COLO668 (cell line): ENCODE measurements around the gene ABHD8.

Experiments used
- DNase-seq: peaks from one replicate; lab custom pipeline; 2025; ENCODE audit not compliant: unreplicated experiment; lab: John Stamatoyannopoulos, UW

ABHD8 gene

DNA sequence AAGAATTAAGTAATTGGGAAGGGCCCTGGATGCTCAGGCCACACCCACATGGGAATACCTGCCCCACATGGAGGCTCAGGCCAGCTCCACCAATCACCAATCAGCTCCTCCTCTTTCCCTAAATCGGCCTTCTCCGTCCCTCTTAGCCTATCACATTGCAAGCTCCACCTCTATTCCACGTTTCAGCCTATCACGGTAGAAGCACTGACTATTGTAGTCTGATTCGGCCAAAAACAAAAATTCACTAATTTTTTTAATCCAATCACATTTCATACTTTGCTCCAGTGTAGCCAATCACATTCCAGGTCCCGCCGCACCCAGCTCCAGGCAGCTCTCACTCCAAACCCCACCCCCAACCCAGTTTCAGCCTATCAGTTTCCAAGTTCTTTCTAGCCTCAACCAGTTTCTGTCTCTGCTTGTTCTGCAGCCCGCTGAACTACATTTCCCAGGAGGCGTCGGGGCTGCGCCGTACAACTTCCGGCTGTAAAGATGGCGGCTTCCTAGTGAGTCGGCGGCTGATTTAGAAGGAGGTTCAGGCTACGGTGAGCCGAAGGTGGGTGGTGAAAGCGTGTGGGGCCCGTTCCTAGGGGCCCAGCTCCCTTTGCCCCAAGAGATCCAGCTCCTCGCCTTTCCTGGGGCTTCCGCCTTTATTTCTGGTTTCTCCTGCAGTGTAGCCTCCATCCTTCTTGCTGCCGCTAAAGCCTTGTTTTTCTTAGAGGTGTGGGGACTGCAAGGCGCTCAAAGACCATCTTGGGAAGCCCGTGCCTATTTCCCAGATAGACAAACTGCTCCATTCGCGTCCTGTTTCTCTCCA lies 36.0 kb downstream of the ABHD8 start, which contains the start of gene BABAM1:
Gene BABAM1, plus strand, starts transcription at position 469 of the 814 bp plus-strand sequence. CDS start 1,364 bp downstream, outside the sequence.
- peak; percentile 91 for DNase-seq

DNA sequence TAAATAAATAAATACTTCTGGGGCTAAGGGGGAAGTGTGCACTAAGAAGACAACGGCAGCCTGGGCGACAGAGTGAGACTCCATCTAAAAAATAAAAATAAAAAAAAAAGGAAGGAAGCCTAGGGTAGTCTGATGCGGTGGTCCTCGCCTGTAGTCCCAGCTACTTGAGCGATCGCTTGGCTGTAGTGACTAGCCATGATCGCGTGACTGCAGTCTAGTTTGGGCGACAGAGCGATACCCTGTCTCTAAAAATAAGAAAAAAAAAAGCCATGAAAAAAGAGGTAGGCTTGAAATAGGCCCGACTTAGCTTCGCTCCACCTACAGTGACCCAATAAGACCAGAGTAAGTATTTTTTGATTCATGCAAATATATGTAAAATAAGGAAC lies 36.6 kb downstream of the ABHD8 start:
- DNase-seq: no peak

DNA sequence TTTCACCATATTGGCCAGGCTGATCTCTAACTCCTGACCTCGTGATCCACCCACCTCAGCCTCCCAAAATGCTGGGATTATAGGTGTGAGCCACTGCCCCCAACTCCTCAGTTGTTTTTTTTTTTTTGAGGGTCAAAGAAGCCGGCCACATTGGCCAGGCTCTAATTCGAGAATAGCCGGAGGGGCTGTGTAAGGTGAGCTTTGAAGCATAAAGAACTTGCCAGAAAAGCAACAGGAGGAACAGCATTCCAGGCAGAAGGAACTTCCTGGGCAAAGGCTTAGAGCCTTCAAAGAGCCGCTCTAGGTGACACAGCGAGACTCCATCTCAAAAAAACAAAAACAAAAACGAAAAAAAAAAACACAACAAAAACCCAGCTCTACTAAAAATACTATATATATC lies 37.2 kb downstream of the ABHD8 start:
- no peak for DNase-seq

DNA sequence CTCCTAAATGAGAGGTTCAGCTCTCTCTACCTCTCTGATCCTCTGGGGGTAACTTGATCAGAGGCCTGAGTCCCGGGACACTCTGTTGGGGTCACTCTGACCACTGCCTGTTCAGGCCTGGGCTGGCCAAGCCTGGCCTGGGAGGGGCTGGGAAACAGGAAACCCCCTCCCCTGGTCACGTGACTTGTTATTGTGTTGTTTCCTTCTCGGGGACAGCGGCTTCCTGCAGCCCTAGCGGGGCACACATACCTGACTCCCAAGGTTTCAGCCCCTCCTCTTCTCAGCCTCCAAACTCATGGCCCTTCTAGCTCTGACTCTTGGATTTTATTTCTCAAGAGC lies 38.6 kb downstream of the ABHD8 start, which contains the start of gene USHBP1:
Gene USHBP1, minus strand, starts transcription at position 105 of the 339 bp plus-strand sequence. CDS start 446 bp downstream, outside the sequence.
- no peak for DNase-seq

DNA sequence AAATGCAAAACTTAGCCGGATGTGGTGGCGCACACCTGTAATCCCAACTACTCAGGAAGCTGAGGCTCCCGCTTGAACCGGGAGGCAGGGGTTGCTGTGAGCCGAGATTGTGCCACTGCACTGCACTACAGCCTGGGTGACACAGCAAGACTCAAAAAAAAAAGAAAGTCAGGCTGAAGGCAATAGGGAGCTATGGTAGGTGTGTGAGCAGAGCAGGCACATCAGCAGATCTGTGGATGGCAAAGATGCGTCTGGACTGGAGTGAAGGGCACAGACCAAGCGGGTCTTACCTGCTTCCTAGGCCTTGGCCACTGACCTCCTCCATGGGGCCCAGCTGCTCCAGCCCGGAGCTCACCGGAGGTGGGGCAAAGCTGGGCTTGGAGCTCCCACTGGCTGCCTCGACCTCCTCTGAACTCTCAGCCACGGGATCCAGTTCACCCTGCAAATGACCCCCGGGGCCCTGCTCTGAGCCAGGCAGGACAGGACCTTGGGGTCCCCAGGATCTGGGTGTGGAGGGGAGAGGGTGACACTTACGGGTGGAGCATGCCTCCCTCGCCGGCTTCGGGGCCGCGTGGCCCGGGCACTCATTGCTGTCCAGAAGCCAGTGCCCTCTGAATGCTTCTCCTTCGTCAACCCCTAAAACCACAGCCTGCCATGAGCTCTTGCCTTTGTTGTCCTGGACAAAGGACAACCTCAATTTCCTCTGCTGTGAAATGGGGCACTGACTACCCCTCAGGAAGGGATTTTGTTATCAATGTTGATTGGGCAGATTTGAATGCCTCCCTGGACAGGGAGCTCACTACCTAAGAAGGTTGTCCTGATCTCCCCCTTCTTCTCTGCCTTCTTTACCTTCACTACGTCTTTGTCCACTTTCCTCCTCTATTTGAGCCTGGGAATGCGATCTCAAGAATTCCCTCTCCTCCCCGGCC lies 39.2 kb downstream of the ABHD8 start:
- no peak for DNase-seq

GRCh38 chr19:17262557-17262956 lies 40.7 kb downstream of the ABHD8 start:
- DNase-seq: no peak

- peak; percentile 89 for DNase-seq
These were observed 42.3 kb downstream of the ABHD8 start for GRCh38 chr19:17260842-17261325.

- no peak for DNase-seq
These were observed 43.3 kb downstream of the ABHD8 start for GRCh38 chr19:17259934-17260333.

GRCh38 chr19:17259118-17259780 lies 44.0 kb downstream of the ABHD8 start:
- no peak for DNase-seq

DNA sequence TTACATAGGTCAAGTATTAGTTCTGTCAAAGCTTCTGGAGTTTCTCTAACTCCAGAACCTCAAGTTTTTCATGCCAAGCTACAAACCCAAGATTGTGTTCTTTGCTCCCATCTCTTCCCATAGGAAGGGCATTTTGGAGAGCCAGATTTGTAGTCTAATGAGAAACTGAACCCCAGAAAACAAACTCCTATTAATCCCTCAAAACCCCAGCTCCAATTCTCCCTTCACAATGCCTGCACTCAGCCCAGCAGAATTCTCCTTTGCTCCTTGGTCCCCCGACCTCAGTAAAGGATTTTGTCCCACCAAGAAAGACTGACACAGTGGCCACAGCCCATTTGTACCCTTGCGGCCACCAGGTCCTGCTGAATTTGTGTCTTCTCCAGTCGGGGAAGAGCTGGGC lies 47.1 kb downstream of the ABHD8 start:
- no peak for DNase-seq

GRCh38 chr19:17255150-17255621 lies 48.0 kb downstream of the ABHD8 start:
- peak; percentile 54 for DNase-seq

GRCh38 chr19:17254636-17255035 lies 48.6 kb downstream of the ABHD8 start:
- no peak for DNase-seq

DNA sequence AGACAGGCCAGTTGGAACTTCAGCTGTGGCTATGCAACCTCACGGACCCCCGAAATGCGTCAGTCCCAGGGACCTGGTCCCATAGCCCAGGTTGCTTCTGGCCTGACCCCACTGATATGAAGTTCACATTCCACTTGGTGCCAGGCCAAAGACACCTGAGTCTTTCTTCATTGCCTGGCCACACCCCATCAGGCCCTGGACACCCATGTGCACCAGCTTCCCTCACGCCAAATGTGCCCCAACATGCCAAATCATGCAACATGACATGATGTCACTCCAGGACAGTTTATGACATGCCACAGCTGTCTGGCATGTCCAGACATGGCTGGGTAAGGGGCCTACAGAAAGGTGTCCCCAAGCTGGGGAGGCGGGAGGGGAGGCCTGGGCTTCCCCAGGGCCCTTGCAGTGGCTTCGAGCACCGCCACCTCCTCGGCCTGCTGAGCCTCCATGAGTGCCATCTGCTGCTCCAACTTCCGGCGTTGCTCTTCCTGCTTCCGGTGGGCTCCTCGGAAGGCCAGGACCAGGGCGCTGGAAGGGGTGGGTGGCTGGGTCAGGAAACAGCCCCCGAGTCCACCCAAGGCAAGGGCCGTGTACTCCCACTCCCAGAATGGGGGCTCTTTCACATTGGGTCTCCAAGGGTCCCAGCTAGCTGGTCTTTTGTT lies 53.2 kb downstream of the ABHD8 start:
- DNase-seq: no peak

- peak; percentile 93 for DNase-seq
These were observed 55.0 kb downstream of the ABHD8 start for GRCh38 chr19:17248011-17248776.

DNA sequence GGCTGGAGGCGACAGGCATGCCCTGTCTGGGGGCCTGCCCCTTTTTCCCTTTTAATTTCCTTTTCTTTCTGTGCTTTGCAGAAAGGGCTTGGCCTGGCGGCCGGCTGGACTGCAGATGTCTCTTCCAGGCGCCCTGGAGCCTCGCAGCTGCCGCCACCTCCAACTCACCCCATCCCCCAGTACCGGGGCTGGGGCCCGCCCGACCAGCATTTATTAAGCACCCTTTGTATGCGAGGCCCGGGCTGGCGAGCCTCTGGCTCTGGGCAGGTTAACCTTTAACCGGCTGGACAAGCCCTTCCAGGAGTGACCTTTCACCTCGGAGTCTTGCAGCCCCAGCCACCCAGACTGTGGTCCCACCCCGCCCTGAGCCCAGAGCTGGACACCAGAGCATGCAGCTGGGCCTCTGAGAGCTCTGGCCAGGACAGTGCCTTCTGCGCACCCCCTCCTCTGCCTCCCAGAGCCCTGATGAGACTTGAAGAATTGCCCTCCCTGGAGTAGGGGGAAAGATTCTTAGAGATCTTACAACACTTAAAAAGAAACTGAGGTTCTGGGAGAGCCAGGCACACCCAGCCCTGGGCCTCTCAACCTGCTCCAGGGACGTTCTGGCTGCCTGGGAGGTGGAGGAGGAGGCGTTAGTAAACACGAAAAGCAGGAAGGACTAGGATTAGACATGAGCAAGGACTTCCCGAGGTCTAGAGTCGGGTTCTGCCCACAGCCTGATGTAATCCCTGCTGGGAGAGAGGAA lies 56.4 kb downstream of the ABHD8 start:
- DNase-seq: peak; percentile 79

DNA sequence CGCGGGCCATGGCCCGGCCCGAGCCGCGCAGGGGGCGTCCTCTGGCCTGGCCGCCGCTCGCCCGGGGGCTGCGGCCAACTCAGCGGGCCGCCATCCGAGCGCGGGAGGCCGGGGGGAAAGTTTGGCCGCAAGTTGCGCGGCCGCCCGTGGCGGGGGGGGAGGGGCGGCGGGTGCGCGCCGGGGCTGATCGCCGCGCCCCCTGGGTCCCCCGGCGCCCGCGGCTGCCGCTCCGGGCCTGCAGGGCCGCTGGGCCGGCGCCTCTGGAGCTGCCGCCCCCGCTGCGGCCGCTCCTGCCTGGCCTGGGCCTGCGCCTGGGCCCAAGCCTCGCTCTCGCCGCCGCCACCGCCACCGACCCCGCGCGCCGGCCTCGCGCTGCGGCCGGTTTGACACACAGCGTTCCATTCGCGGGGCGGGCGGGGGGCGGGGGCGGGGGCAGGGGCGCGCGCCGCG lies 57.7 kb downstream of the ABHD8 start, which contains the start of gene NR2F6:
Gene NR2F6, minus strand, starts transcription at position 385 of the 450 bp plus-strand sequence. CDS start 699 bp downstream, outside the sequence.
- no peak for DNase-seq

- peak; percentile 63 for DNase-seq
These were observed 58.3 kb downstream of the ABHD8 start for GRCh38 chr19:17244618-17245534.
